Islet precursor cell (in vitro differentiated cells): ENCODE results near the gene TAF4B.
A peak's percentile ranks its signal among the peaks of the same experiment; 100 is the strongest.
"Not testable (repeated sequence)": the region's sequence is repeated elsewhere in the genome, so short reads cannot be mapped to it uniquely, and the experiment has no call there.

Experiments used
- DNase-seq: peaks from one replicate; pipeline ENCODE4 v3.0.0-alpha.2; 2018

TAF4B gene

GRCh38 chr18:26432651-26433424 is 206.6 kb downstream of the TAF4B start:
- no peak for DNase-seq

GRCh38 chr18:26434887-26435286 is 208.6 kb downstream of the TAF4B start:
- no peak for DNase-seq

GRCh38 chr18:26435415-26436095 is 209.3 kb downstream of the TAF4B start:
- DNase-seq, result no peak

GRCh38 chr18:26436176-26437051 is 210.2 kb downstream of the TAF4B start:
- DNase-seq, result peak; percentile 81

DNA sequence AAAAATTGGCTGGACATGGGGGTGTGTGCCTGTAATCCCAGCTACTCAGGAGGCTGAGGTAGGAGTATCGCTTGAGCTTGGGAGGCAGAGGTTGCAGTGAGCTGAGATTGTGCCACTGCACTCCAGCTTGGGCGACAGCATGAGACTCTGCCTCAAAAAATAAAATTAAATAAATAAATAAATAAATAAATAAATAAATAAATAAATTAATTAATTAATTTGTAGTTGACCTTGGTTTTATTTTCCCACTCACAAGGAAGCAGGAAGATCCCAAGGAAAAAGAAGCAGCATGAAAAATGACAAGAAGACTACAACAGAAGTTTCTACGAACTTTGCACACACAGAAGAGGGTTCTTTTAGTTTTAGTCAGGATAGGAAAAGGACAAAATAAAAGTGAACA is 211.4 kb downstream of the TAF4B start:
- DNase-seq, result not testable (repeated sequence)

DNA sequence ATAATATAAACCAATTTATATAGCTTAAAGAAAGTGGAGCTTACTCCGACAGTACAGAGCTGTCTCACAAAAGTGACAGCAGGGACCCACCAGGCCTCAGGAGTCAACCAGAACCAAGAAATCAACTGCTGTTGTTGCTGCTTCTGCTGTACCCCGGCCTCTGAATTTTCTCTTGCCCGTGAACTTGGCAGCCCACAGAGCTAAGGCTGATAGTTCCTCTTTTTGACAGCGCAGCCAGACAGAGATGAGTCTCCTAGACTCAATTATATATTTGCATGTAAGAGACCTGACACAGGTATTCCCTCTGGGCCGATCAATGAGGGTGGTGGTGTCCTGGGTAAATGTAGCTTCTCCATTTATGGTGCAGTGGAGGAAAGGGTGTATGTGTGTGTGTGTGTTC is 212.7 kb downstream of the TAF4B start:
- no peak for DNase-seq

DNA sequence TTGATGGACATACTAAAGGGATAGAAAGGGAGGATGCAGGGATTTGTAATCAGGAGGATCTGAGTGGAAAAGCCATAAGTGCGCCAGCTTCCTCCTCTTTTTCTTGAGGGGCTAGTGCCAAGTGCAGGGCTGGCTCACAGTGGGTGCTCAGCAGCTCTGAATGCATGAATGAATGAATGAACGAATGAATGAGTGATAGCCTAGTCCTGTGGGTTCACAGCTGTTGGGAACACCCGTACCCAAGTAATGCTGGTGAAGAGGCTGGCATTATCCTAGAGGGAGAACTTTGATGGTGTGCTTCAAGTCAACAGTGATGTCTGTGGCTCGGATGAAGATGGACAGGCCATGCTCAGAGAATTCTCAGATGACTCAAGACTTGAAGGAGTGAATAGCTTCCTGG is 213.3 kb downstream of the TAF4B start:
- no peak for DNase-seq

- no peak for DNase-seq
Measured at GRCh38 chr18:26440644-26441043, 214.4 kb downstream of the TAF4B start.
